H9 (cell line): ENCODE data around the gene ZNF714. TPM values are rescaled to one million over a fixed set of nuclear protein-coding genes. Genes with fewer than 3 reads are reported as not detected.

Experiments used
- DNase-seq: peaks from one replicate; pipeline ENCODE4 v3.0.0-alpha.2; 2017
- H2AFZ ChIP-seq: one replicate; pipeline ENCODE4 v1.6.1; 2013; ENCODE audit warnings: mild to moderate bottlenecking, low read length, control low read depth, moderate library complexity
- H2AK5ac ChIP-seq: 2 replicates; pipeline ENCODE4 v1.6.1; 2013; ENCODE audit warnings: low read length, control low read depth, mixed read lengths; ENCODE audit not compliant: insufficient read length
- H2BK120ac ChIP-seq: one replicate; pipeline ENCODE4 v1.6.1; 2013; ENCODE audit warnings: low read depth, mild to moderate bottlenecking, low read length, control low read depth, inconsistent platforms; ENCODE audit not compliant: poor library complexity, severe bottlenecking
- H2BK12ac ChIP-seq: 2 replicates; pipeline ENCODE4 v1.6.1; 2013; ENCODE audit warnings: low read length, control low read depth, mixed read lengths, low read depth; ENCODE audit not compliant: insufficient read length
- H2BK15ac ChIP-seq: 2 replicates; pipeline ENCODE4 v1.6.1; 2013; ENCODE audit warnings: low read depth, low read length, control low read depth
- H2BK20ac ChIP-seq: one replicate; pipeline ENCODE4 v1.6.1; 2013; ENCODE audit warnings: low read depth, mild to moderate bottlenecking, low read length, control low read depth, inconsistent platforms; ENCODE audit not compliant: poor library complexity, severe bottlenecking
- H2BK5ac ChIP-seq: 2 replicates; pipeline ENCODE4 v1.6.1; 2013; ENCODE audit warnings: low read length, control low read depth, mixed read lengths; ENCODE audit not compliant: insufficient read length
- H3K14ac ChIP-seq: 2 replicates; pipeline ENCODE4 v1.6.1; 2013; ENCODE audit warnings: low read length, control low read depth; ENCODE audit not compliant: insufficient read depth
- H3K18ac ChIP-seq: 2 replicates; pipeline ENCODE4 v1.6.1; 2013; ENCODE audit warnings: low read depth, mild to moderate bottlenecking, mixed read lengths, low read length, control low read depth; ENCODE audit not compliant: insufficient read length
- H3K23ac ChIP-seq: 2 replicates; pipeline ENCODE4 v1.6.1; 2013; ENCODE audit warnings: low read length, control low read depth, mixed read lengths, low read depth; ENCODE audit not compliant: insufficient read length
- H3K23me2 ChIP-seq: 2 replicates; pipeline ENCODE4 v1.6.1; 2013; ENCODE audit warnings: low read depth, mild to moderate bottlenecking, mixed read lengths, low read length, control low read depth; ENCODE audit not compliant: insufficient read length, poor library complexity, severe bottlenecking
- H3K27ac ChIP-seq: 2 replicates; pipeline ENCODE4 v1.5.1; 2013; ENCODE audit warnings: low read length, control low read depth, mixed read lengths, low read depth; ENCODE audit not compliant: insufficient read length
- H3K27me3 ChIP-seq: 2 replicates; pipeline ENCODE4 v1.6.1; 2013; ENCODE audit warnings: low read length, control low read depth, inconsistent platforms; ENCODE audit not compliant: insufficient read depth
- H3K4ac ChIP-seq: 2 replicates; pipeline ENCODE4 v1.6.1; 2013; ENCODE audit warnings: low read depth, mild to moderate bottlenecking, control low read depth, inconsistent platforms, low read length, moderate library complexity
- H3K4me1 ChIP-seq: 2 replicates; pipeline ENCODE4 v1.6.1; 2013; ENCODE audit warnings: low read length, control low read depth, inconsistent platforms; ENCODE audit not compliant: insufficient read depth
- H3K4me2 ChIP-seq: 2 replicates; pipeline ENCODE4 v1.6.1; 2013; ENCODE audit warnings: low read length, control low read depth, mixed read lengths; ENCODE audit not compliant: insufficient read length, insufficient read depth
- H3K56ac ChIP-seq: 2 replicates; pipeline ENCODE4 v1.6.1; 2013; ENCODE audit warnings: low read depth, mild to moderate bottlenecking, mixed read lengths, low read length, control low read depth; ENCODE audit not compliant: insufficient read length
- H3K79me1 ChIP-seq: 2 replicates; pipeline ENCODE4 v1.6.1; 2013; ENCODE audit warnings: low read depth, mild to moderate bottlenecking, moderate library complexity, low read length, control low read depth, inconsistent platforms; ENCODE audit not compliant: insufficient read depth, poor library complexity, severe bottlenecking
- H3K79me2 ChIP-seq: 2 replicates; pipeline ENCODE4 v1.6.1; 2013; ENCODE audit warnings: low read length, control low read depth, inconsistent platforms; ENCODE audit not compliant: insufficient read depth
- H3K9ac ChIP-seq: 2 replicates; pipeline ENCODE4 v1.6.1; 2013; ENCODE audit warnings: low read length, control low read depth, mixed read lengths; ENCODE audit not compliant: insufficient read length; ENCODE audit errors: extremely low read depth
- H3K9me3 ChIP-seq: one replicate; pipeline ENCODE4 v1.6.1; 2013; ENCODE audit warnings: low read depth, low read length, inconsistent platforms; ENCODE audit not compliant: control insufficient read depth
- H3T11ph ChIP-seq: one replicate; pipeline ENCODE4 v1.6.1; 2013; ENCODE audit warnings: mild to moderate bottlenecking, low read length, control low read depth, inconsistent platforms
- H4K20me1 ChIP-seq: one replicate; pipeline ENCODE4 v1.6.1; 2013; ENCODE audit not compliant: control insufficient read depth, insufficient read length, insufficient read depth
- H4K5ac ChIP-seq: 2 replicates; pipeline ENCODE4 v1.6.1; 2013; ENCODE audit warnings: low read depth, mild to moderate bottlenecking, mixed read lengths, low read length, control low read depth; ENCODE audit not compliant: insufficient read length
- H4K8ac ChIP-seq: replicated peaks from 2 replicates; pipeline ENCODE4 v1.6.1; 2013; ENCODE audit warnings: low read length, control low read depth, mixed read lengths, low read depth; ENCODE audit not compliant: insufficient read length
- H4K91ac ChIP-seq: 2 replicates; pipeline ENCODE4 v1.6.1; 2013; ENCODE audit warnings: low read depth, mild to moderate bottlenecking, moderate library complexity, mixed read lengths, low read length, control low read depth; ENCODE audit not compliant: insufficient read length
- H3K27ac Mint-ChIP-seq, 3 experiments: 2 replicates in 2 of 3; 3 replicates in 1 of 3; pipeline ENCODE4 v1.8.0; 2020 to 2021; ENCODE audit warnings: mixed read lengths in 3 of 3, mild to moderate bottlenecking in 1 of 3, moderate library complexity in 1 of 3
- H3K27me3 Mint-ChIP-seq: 2 replicates; pipeline ENCODE4 v1.8.0; 2021; ENCODE audit warnings: low read depth, mild to moderate bottlenecking, moderate library complexity, mixed read lengths
- H3K36me3 Mint-ChIP-seq, 3 experiments: 2 replicates in 2 of 3; 3 replicates in 1 of 3; pipeline ENCODE4 v1.8.0; 2020 to 2021; ENCODE audit warnings: low read depth in 3 of 3, mixed read lengths in 3 of 3; ENCODE audit not compliant: insufficient read depth in 1 of 3
- H3K4me1 Mint-ChIP-seq, 2 experiments: 2 replicates each; pipeline ENCODE4 v1.8.0; 2020; ENCODE audit warnings: mixed read lengths in 2 of 2
- H3K4me3 Mint-ChIP-seq, 2 experiments: 2 replicates in 1 of 2; 3 replicates in 1 of 2; pipeline ENCODE4 v1.8.0; 2020 to 2021; ENCODE audit warnings: mild to moderate bottlenecking in 2 of 2, mixed read lengths in 2 of 2, moderate library complexity in 1 of 2
- H3K9me3 Mint-ChIP-seq, 2 experiments: 2 replicates in 1 of 2; 3 replicates in 1 of 2; pipeline ENCODE4 v1.8.0; 2020; ENCODE audit warnings: mild to moderate bottlenecking in 2 of 2, mixed read lengths in 2 of 2, moderate library complexity in 1 of 2
- WGBS: extraction: QIAGEN DNeasy Blood & Tissue Kit; methylation state at CpG from one replicate; pipeline ENCODE4 v1.1.7; 2013; ENCODE audit warnings: missing lambda C conversion rate, low lambda C conversion rate, mixed read lengths; ENCODE audit not compliant: insufficient read length; ENCODE audit errors: extremely low coverage; 5-methylcytosine and 5-hydroxymethylcytosine counted together
- total RNA-seq: library from RNA; stranded (reverse); gene quantifications from 2 replicates; pipeline ENCODE4 v1.2.1, GENCODE V29; 2021
- TF ChIP-seq, protein P1 (sequence below): fragments of 200-600 bp; sonication (generic); conservative IDR thresholded peaks from 3 replicates; pipeline ENCODE4 v1.8.0; 2021; ENCODE audit warnings: antibody characterized with exemption, mild to moderate bottlenecking

ZNF714 gene
- total RNA-seq, 1 experiment from 2014 or later: 53.9 TPM

- Histone ChIP-seq H3K14ac (no peak overlapping the region), H2AK5ac (no peak overlapping the region), H2AFZ (no peak overlapping the region), H3K18ac (no peak overlapping the region), H3K4me1 (no peaks in the 10 kb centered on the region), H2BK12ac (no peak overlapping the region), H4K91ac (no peak overlapping the region), H3K4me2 (no peak overlapping the region), H3K27ac (no peak overlapping the region), H2BK5ac (no peak overlapping the region), H3K56ac (no peak overlapping the region), H2BK20ac (no peak overlapping the region), H3K9me3 (no peaks in the 10 kb centered on the region), H4K8ac (no peak overlapping the region), H3K4ac (no peak overlapping the region), H2BK15ac (no peak overlapping the region), H3K79me1 (peaks cover 14% of the 10 kb centered on the region), H3K79me2 (peaks cover 2% of the 10 kb centered on the region; the same call in 1 of the 2 replicates), H3T11ph (no peak overlapping the region), H3K23me2 (no peaks in the 10 kb centered on the region), H4K20me1 (no peaks in the 10 kb centered on the region), H4K5ac (no peak overlapping the region), H3K23ac (no peak overlapping the region), H3K9ac (no peak overlapping the region), H3K27me3 (no peaks in the 10 kb centered on the region), H2BK120ac (no peak overlapping the region)
- Mint-ChIP-seq H3K4me1 (no peaks in the 10 kb centered on the region), H3K9me3 (no peaks in the 10 kb centered on the region), H3K4me3 (no peak overlapping the region), H3K27me3 (no peaks in the 10 kb centered on the region), H3K27ac (peak overlapping the region in 2 of 3 experiments; percentile 54 to 70; a peak in 5 of 7 replicates), H3K36me3 (peaks cover 27 to 53% (median 48%) of the 10 kb centered on the region in 3 experiments; a peak in 6 of 7 replicates)
- no CpG with 5 or more reads among the region's 5 CpGs for WGBS
- no peak for DNase-seq
- TF ChIP-seq, protein P1, sequence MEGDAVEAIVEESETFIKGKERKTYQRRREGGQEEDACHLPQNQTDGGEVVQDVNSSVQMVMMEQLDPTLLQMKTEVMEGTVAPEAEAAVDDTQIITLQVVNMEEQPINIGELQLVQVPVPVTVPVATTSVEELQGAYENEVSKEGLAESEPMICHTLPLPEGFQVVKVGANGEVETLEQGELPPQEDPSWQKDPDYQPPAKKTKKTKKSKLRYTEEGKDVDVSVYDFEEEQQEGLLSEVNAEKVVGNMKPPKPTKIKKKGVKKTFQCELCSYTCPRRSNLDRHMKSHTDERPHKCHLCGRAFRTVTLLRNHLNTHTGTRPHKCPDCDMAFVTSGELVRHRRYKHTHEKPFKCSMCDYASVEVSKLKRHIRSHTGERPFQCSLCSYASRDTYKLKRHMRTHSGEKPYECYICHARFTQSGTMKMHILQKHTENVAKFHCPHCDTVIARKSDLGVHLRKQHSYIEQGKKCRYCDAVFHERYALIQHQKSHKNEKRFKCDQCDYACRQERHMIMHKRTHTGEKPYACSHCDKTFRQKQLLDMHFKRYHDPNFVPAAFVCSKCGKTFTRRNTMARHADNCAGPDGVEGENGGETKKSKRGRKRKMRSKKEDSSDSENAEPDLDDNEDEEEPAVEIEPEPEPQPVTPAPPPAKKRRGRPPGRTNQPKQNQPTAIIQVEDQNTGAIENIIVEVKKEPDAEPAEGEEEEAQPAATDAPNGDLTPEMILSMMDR: no peak
These were observed 82.5 kb downstream of the ZNF714 start for GRCh38 chr19:21164541-21164940.
